Lung microvascular endothelial cell (primary cell): ENCODE results near the gene IMMP2L. TPM values are rescaled to one million over a fixed set of nuclear protein-coding genes. Genes with fewer than 3 reads are reported as not detected.
"Not testable (repeated sequence)": the region's sequence is repeated elsewhere in the genome, so short reads cannot be mapped to it uniquely, and the experiment has no call there.

Source experiments
- DNase-seq, 2 donors: peaks; one replicate each; pipeline versions ENCODE4 v3.0.0 to v3.0.0-alpha.2; 2010; ENCODE audit warnings: low read depth in 2 of 2
- total RNA-seq: library from RNA; depleted of rRNA; stranded (reverse); fragments of >200 nt; gene quantifications from 2 replicates; pipeline ENCODE4 v1.2.1, GENCODE V29; 2014

Gene IMMP2L
- total RNA-seq, 1 donor from 2014 or later: 9.1 TPM

DNA sequence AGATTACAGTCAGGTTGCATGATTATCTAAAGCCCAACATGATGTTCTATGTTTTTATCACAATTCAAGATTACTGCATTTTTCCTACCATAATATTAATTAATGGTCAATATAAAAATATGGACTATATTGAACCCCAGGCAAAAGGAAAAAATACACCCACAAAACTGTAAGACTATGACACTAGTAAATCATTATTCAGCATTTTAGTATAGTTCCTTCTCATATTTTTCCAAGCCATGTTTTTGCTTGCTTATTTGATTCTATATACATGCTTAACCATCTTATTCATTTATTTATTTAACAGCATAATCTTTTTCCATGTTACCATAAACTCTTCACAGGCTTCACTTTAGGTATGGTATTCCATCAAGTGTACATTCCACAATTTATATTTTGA lies 101.6 kb downstream of the IMMP2L start:
- DNase-seq: no peak

DNA sequence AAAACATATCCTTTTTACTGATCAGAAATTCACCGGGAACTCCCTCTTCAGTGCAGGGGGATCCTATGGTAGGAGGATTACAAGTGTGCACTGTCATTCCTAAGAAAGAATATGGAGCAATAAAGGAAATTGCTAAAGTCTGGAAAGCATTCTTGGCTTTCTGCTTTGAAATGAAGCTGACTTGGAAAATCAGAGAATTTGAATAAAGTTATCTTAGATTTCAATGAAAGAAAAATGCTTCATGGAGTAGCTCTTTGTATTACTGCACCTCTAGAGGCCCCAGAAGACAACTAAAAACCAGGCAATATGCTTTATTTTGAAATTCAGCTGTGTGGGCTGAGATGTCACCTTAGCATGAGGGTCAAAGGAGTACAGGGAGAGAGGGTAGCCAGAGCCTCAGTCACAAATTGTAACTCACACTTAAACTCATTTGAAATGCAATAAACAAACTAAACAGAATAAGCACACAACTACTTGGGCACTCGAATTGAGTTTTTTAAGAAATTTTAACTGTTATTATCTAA lies 102.5 kb downstream of the IMMP2L start:
- no peak for DNase-seq

DNA sequence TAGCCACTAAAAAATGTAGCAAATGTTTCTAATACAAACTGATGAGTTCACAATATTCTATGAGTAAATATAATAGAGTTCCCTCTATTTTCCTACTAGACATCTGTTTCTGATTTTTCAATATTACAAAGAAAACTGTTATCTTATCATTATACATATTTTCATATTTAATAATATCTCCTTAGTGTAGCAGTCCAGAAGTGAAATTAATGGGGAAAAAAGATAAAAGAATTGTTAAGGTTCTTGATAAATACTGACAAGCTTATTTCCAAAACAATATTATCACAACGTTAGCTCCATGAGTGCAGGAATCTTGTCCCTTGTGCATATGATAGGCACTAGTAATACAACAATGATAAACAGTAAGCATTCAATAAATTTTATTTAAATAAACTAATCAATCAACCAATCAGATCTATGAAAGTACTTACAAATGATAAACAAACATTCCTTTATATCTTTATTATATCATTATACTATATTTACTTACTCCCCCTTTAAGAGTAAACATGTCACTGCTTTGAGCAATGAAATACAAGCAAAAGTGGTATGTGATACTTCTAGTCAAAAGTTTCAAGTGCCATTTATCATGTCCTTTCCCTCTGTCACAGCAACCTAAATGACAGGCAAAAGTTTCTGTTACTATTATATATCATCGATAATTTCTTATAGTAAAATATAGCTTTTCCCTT lies 103.1 kb downstream of the IMMP2L start:
- DNase-seq: no peak

DNA sequence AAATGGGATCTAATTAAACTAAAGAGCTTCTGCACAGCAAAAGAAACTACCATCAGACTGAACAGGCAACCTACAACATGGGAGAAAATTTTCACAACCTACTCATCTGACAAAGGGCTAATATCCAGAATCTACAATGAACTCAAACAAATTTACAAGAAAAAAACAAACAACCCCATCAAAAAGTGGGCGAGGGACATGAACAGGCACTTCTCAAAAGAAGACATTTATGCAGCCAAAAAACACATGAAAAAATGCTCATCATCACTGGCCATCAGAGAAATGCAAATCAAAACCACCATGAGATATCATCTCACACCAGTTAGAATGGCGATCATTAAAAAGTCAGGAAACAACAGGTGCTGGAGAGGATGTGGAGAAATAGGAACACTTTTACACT lies 111.6 kb downstream of the IMMP2L start:
- DNase-seq: not testable (repeated sequence)

GRCh38 chr7:111447502-111447901 lies 114.8 kb downstream of the IMMP2L start:
- DNase-seq: not testable (repeated sequence)

DNA sequence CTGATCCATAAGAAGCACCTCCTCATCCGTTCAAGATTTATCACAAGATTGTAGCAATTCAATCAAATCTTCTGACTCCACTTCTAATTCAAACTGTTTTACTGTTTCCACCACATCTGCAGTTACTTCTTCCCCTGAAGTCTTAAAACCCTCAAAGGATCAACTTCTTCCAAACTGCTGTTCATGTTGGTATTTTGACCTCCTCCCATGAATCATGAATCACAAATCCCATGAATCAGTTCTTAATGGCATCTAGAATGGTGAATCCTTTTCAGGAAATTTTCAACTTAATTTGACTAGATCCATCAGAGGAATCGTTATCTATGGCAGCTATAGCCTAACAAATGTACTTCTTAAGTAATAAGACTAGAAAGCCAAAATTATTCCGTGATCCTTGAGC lies 122.3 kb downstream of the IMMP2L start:
- no peak for DNase-seq

- DNase-seq: peak in 1 of 2 donors; percentile 17
These were observed 123.7 kb downstream of the IMMP2L start for GRCh38 chr7:111438369-111439289.

DNA sequence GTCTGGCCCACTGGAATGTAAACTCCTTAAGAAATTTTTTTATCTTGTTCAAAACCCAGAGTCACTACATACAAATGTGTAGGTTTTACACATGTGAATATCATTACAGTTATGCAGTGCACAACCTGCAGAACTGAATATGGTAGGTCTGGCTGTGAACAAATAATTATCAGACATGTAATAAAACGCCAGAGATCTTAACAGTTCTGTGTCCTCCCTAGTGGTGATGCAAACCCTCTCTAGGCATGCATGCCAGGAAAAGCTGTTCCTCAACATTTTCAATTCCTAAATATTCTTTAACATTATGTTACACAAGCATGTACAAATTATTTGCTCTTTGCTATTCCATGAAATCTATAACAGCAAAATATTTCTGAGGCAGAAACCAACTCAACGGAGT lies 124.6 kb downstream of the IMMP2L start:
- no peak for DNase-seq

- no peak for DNase-seq
These were observed 125.7 kb downstream of the IMMP2L start for GRCh38 chr7:111436608-111437007.

GRCh38 chr7:111433426-111433825 lies 128.9 kb downstream of the IMMP2L start:
- DNase-seq: no peak

GRCh38 chr7:111429781-111430180 lies 132.5 kb downstream of the IMMP2L start:
- no peak for DNase-seq

DNA sequence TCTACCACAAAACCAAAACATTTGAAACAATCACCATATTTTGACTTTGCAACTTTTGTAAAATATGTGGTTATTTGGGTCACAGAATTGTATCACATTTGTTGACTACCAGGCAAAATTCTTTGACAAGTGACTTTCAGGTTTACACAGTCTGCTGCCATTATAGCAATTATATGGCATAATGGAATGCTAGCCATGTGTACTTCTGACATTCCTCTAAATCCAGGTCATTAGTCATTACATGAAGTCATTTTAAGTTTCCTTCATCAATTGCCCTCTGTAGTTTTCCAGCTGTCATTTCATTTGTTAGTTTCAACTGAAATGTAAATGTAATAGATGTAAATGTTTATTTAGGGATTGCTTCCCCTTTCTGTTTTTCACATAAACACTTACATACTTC lies 137.5 kb downstream of the IMMP2L start:
- DNase-seq: peak in 1 of 2 donors; percentile 4

GRCh38 chr7:111414374-111414773 lies 147.9 kb downstream of the IMMP2L start:
- no peak for DNase-seq

- DNase-seq: no peak
These were observed 148.6 kb downstream of the IMMP2L start for GRCh38 chr7:111413739-111414138.

DNA sequence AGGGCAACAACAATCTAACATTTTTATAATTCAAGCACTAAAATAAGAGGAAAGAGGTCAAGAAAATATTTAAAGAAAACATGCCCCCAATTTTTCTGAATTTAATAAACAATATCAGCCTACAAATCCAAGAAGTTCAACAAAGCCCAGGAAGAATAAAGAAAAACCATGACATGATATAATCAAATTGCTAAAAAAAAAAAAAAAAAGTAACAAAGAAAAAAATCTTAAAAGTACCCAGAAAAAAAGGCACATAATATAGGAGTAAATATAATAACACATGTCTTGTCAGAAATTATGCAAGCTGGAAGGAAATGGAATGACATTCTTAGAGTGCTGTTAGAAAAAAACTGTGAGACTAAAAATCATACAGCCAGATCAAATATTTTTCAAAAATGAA lies 151.4 kb downstream of the IMMP2L start:
- DNase-seq: no peak

DNA sequence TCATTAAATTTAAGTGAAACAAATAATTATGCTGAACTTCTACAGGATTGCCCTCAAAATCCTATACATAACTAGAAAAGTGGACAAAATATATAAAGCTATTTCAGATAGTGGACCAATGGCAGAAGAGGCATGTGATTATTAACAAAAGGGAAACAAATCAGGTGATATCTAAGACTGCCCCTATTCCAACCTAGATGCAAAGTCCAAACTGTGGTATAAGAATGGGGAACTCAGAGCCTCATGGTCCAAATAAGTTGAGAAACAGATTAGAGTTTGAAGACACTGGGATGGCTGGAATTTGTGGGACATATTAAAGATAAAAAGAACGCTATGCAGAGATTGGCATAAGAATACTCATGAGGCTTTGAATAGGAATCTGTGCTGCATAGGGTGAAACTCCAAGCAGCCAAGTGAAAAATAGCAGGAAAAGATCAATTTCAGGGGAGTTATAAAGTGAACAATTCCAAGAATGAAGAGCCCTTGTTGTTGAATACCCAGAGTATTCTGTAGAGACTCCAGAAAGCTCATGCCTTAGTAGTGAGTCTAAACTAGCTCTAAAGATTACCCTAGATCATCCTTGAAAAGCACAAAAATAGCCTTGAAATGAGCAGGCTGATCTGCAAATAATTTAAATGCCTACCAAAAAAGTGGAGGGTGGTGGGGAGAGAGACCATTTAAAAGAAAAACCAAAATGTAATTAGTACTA lies 152.4 kb downstream of the IMMP2L start:
- DNase-seq: no peak

GRCh38 chr7:111408724-111409123 lies 153.6 kb downstream of the IMMP2L start:
- no peak for DNase-seq

DNA sequence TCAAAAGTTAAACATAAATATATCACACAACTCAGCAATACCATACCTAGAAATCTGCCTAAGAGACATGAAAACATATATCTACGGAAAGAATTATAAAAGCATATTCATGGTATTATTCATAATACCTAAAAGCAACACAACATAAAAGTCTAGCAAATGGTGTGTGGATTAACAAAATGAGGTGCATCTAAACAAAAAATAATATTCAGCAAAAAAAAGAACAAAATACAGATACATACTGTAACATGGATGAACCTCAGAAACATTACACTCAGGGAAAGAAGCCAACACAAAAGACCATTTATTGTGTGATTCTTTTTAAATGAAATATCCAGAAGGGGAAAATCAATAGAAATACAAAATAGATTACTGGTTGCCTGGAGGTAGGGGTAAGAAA lies 155.0 kb downstream of the IMMP2L start:
- DNase-seq: no peak

- DNase-seq: no peak
These were observed 156.7 kb downstream of the IMMP2L start for GRCh38 chr7:111405621-111406020.

- DNase-seq: no peak
These were observed 160.8 kb downstream of the IMMP2L start for GRCh38 chr7:111401516-111401915.

DNA sequence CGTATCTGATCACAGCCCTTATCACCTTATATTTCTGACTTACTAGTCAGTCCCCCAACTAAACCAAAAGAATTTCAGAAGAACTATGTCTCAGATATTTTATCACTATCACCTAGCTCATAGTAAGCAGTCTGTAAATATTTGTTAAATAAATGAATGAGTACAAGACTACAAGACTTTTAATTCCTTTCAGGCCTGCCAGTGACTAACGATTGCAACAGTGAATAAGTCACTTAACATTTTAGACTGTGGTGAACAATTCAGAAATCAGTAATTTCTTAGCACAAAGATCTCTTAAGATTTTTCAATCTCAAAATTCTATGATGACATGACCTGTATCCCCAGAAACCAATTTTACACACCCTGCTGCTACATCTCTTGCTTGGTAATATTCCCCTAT lies 162.2 kb downstream of the IMMP2L start:
- no peak for DNase-seq

GRCh38 chr7:111394891-111395290 lies 167.4 kb downstream of the IMMP2L start:
- no peak for DNase-seq
